Jurkat, Clone E6-1 (cell line): Measurements from ENCODE around the gene CDC20B.

Source experiments
- DNase-seq: peaks from one replicate; pipeline ENCODE4 v3.0.0-alpha.2; 2011; ENCODE audit warnings: low read depth, low spot score
- H3K4me3 ChIP-seq: 2 replicates; pipeline ENCODE4 v1.5.1; 2011; ENCODE audit warnings: mild to moderate bottlenecking, low read length, control low read depth, moderate library complexity

CDC20B gene

GRCh38 chr5:55064523-55064922, 108.5 kb downstream of the CDC20B start:
- no peak for DNase-seq
- H3K4me3 ChIP-seq: no peak overlapping the region

- H3K4me3 ChIP-seq: no peak overlapping the region
- no peak for DNase-seq
Observed at GRCh38 chr5:55063899-55064298, 109.1 kb downstream of the CDC20B start.

GRCh38 chr5:55063220-55063863, 109.6 kb downstream of the CDC20B start:
- DNase-seq: no peak
- no peak overlapping the region for H3K4me3 ChIP-seq
